SK-N-SH treated with all-trans-retinoic acid at 6 μM for 48 hours (cell line): ENCODE results near the gene LYPD3.

Experiments used
- CSDC2 ChIP-seq: fragments of 250-450 bp; sonication (Bioruptor Pico); IDR thresholded peaks from 2 replicates; pipeline ENCODE4 v1.5.0; 2020; ENCODE audit warnings: mild to moderate bottlenecking, moderate library complexity
- ISL1 ChIP-seq: fragments of 250-450 bp; sonication (Bioruptor Pico); IDR thresholded peaks from 2 replicates; pipeline ENCODE4 v2.1.2; 2022; ENCODE audit warnings: mild to moderate bottlenecking, moderate library complexity
- ZC3H10 ChIP-seq: fragments of 250-450 bp; sonication (Bioruptor Pico); IDR thresholded peaks from 2 replicates; pipeline ENCODE4 v1.5.1; 2021; ENCODE audit warnings: mild to moderate bottlenecking, moderate library complexity

DNA sequence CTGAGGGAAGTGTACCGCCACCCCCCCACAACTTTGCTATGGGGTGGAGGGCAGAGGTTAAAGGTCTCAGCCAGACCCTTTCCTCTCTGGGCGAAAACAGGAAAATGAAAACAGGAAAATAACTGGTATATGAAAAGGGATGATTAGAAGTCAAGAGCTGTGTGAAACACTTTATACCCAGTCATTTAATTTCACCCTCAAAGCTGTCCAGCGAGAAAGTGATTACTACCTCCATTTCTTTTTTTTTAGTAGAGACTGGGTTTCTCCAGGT is 39.7 kb upstream of the LYPD3 start:
- TF ChIP-seq ZC3H10 (CRISPR knock-in tag) (no peak), ISL1 (CRISPR knock-in tag) (no peak), CSDC2 (no peak)
